Stimulated activated CD4-positive, alpha-beta T cell treated with anti-CD3 and anti-CD28 coated beads, Interleukin-15, amount 100 ng/mL, for 24 hours (primary cell): ENCODE results near the gene SLC35F1.
"Not testable (repeated sequence)": the region's sequence is repeated elsewhere in the genome, so short reads cannot be mapped to it uniquely, and the experiment has no call there.

Experiments used
- DNase-seq: peaks from one replicate; pipeline ENCODE4 v3.0.0-alpha.2; 2020

The SLC35F1 gene

GRCh38 chr6:118016532-118016931 lies 109.5 kb downstream of the SLC35F1 start:
- no peak for DNase-seq

- no peak for DNase-seq
Observed at GRCh38 chr6:118017301-118017848, 110.3 kb downstream of the SLC35F1 start.

GRCh38 chr6:118023771-118024170 lies 116.7 kb downstream of the SLC35F1 start:
- DNase-seq, result no peak

- DNase-seq, result no peak
Observed at GRCh38 chr6:118029967-118030366, 122.9 kb downstream of the SLC35F1 start.

GRCh38 chr6:118037479-118037878 lies 130.4 kb downstream of the SLC35F1 start:
- DNase-seq, result not testable (repeated sequence)

GRCh38 chr6:118042855-118043254 lies 135.8 kb downstream of the SLC35F1 start:
- no peak for DNase-seq

GRCh38 chr6:118044275-118044674 lies 137.2 kb downstream of the SLC35F1 start:
- no peak for DNase-seq

- DNase-seq, result no peak
Observed at GRCh38 chr6:118054082-118054481, 147.0 kb downstream of the SLC35F1 start.

GRCh38 chr6:118061666-118062065 lies 154.6 kb downstream of the SLC35F1 start:
- no peak for DNase-seq

- no peak for DNase-seq
Observed at GRCh38 chr6:118080547-118080946, 173.5 kb downstream of the SLC35F1 start.

GRCh38 chr6:118083711-118084110 lies 176.6 kb downstream of the SLC35F1 start:
- no peak for DNase-seq

- DNase-seq, result no peak
Observed at GRCh38 chr6:118085665-118086064, 178.6 kb downstream of the SLC35F1 start.

- no peak for DNase-seq
Observed at GRCh38 chr6:118086159-118086558, 179.1 kb downstream of the SLC35F1 start.

GRCh38 chr6:118092086-118092485 lies 185.0 kb downstream of the SLC35F1 start:
- DNase-seq, result no peak

GRCh38 chr6:118097576-118097975 lies 190.5 kb downstream of the SLC35F1 start:
- no peak for DNase-seq

GRCh38 chr6:118100717-118101116 lies 193.7 kb downstream of the SLC35F1 start:
- no peak for DNase-seq

GRCh38 chr6:118101220-118101619 lies 194.2 kb downstream of the SLC35F1 start:
- DNase-seq, result no peak

GRCh38 chr6:118101831-118102345 lies 194.8 kb downstream of the SLC35F1 start:
- DNase-seq, result no peak

- no peak for DNase-seq
Observed at GRCh38 chr6:118102401-118102800, 195.3 kb downstream of the SLC35F1 start.

GRCh38 chr6:118103381-118104146 lies 196.5 kb downstream of the SLC35F1 start:
- DNase-seq, result no peak

- DNase-seq, result no peak
Observed at GRCh38 chr6:118122161-118122725, 215.2 kb downstream of the SLC35F1 start.

- no peak for DNase-seq
Observed at GRCh38 chr6:118122801-118123200, 215.7 kb downstream of the SLC35F1 start.

GRCh38 chr6:118123503-118124037 lies 216.5 kb downstream of the SLC35F1 start:
- no peak for DNase-seq

- DNase-seq, result no peak
Observed at GRCh38 chr6:118124851-118125250, 217.8 kb downstream of the SLC35F1 start.
